ENCODE data around the gene IGF1R. TPM values are rescaled to one million over a fixed set of nuclear protein-coding genes. Genes with fewer than 3 reads are reported as not detected.

The IGF1R gene
- total RNA-seq, 1 experiment from 2014 or later, result 16.3 TPM

GRCh38 chr15:98733098-98733497, 84.8 kb downstream of the IGF1R start:
- BruUV-seq (replicated peaks), result no TSS peak
- no peaks in the 10 kb centered on the region for H4K20me1 ChIP-seq (ENCODE audit: insufficient read depth)
- no peak overlapping the region for H3K4me2 ChIP-seq (ENCODE audit: low read length)
- peaks cover 18 to 20% of the 10 kb centered on the region in 2 experiments for H3K4me1 ChIP-seq (ENCODE audit: control insufficient read depth in 1 of 2, insufficient read depth in 2 of 2, low read length in 2 of 2)
- no peak for DNase-seq (ENCODE audit: low read depth, low spot score)
- no peaks in the 10 kb centered on the region for H3K9me2 ChIP-seq (ENCODE audit: insufficient read depth)
- ChIA-PET CTCF (no interaction called here), RAD21 (ENCODE audit: low non-redundant PET in 1 of 2, low total read pairs in 2 of 2, uncharacterized antibody in 2 of 2, unreplicated experiment in 2 of 2) (no interaction called here), POLR2A (no interaction called here)
- H3K4me3 ChIP-seq (replicated peaks in 1 of 2; ENCODE audit: low read depth in 1 of 2, low read length in 2 of 2), result no peak overlapping the region
- no peaks in the 10 kb centered on the region for H3K36me3 ChIP-seq (ENCODE audit: control insufficient read depth in 1 of 2, insufficient read depth in 2 of 2, low read length in 2 of 2)
- no peaks in the 10 kb centered on the region for H3K27me3 ChIP-seq (ENCODE audit: insufficient read depth, low read length)
- intact Hi-C loops (cut with micrococcal nuclease), result no loop called here
- H3K79me2 ChIP-seq (ENCODE audit: insufficient read depth, low read length), result no peaks in the 10 kb centered on the region
- ATAC-seq, result no peak
- TF ChIP-seq CBX3 (IDR thresholded peaks at IDR 0.05; ENCODE audit: low read depth) (no peak), CTCF (IDR thresholded peaks at IDR 0.05 in 2 of 3, conservative IDR thresholded peaks at IDR 0.05 in 1 of 3; ENCODE audit: borderline replicate concordance in 1 of 3, insufficient read depth in 1 of 3, low read depth in 2 of 3, low read length in 2 of 3) (no peak), POLR2AphosphoS5 (IDR thresholded peaks at IDR 0.05; ENCODE audit: low read depth, low read length) (no peak), RAD21 (IDR thresholded peaks at IDR 0.05; ENCODE audit: low read depth) (no peak), CEBPB (IDR thresholded peaks at IDR 0.05; ENCODE audit: low read depth) (no peak), ZBTB33 (IDR thresholded peaks at IDR 0.05; ENCODE audit: extremely low read depth, insufficient replicate concordance, low read length) (no peak), ZNF274 (IDR thresholded peaks at IDR 0.05; ENCODE audit: low read depth, low read length) (no peak), YY1 (IDR thresholded peaks at IDR 0.05; ENCODE audit: extremely low read depth, insufficient replicate concordance, low read depth, low read length) (no peak), ELF1 (IDR thresholded peaks at IDR 0.05; ENCODE audit: borderline replicate concordance, low read depth) (no peak), SIN3A (IDR thresholded peaks at IDR 0.05; ENCODE audit: low read depth) (no peak), TCF7L2 (IDR thresholded peaks at IDR 0.05; ENCODE audit: borderline replicate concordance, extremely low read depth, insufficient read depth, insufficient read length) (no peak), ZFX (IDR thresholded peaks at IDR 0.05) (no peak), EGR1 (IDR thresholded peaks at IDR 0.05; ENCODE audit: low read depth) (no peak), SRF (IDR thresholded peaks at IDR 0.05; ENCODE audit: low read depth) (no peak), EZH2 (IDR thresholded peaks at IDR 0.05) (no peak), JUND (IDR thresholded peaks at IDR 0.05) (no peak)
- no peak overlapping the region for H2AFZ ChIP-seq (ENCODE audit: low read depth, low read length, poor library complexity, severe bottlenecking)
- no peak overlapping the region for H3K27ac ChIP-seq (ENCODE audit: low read depth, low read length)
- no peaks in the 10 kb centered on the region for H3K9me3 ChIP-seq (ENCODE audit: control insufficient read depth in 1 of 2, insufficient read depth in 1 of 2, low read depth in 1 of 2, low read length in 2 of 2)
- no peak overlapping the region for H3K9ac ChIP-seq (ENCODE audit: low read length)
